Measurements from ENCODE around the gene DCLRE1A. TPM values are rescaled to one million over a fixed set of nuclear protein-coding genes. Genes with fewer than 3 reads are reported as not detected.
A peak's percentile ranks its signal among the peaks of the same experiment; 100 is the strongest.

The DCLRE1A gene
- total and polyA plus RNA-seq, 2 of the 13 experiments (the other 11 are each of a cell fraction or from before 2014, with no cell fraction given): 6.2 to 19.6 TPM

DNA sequence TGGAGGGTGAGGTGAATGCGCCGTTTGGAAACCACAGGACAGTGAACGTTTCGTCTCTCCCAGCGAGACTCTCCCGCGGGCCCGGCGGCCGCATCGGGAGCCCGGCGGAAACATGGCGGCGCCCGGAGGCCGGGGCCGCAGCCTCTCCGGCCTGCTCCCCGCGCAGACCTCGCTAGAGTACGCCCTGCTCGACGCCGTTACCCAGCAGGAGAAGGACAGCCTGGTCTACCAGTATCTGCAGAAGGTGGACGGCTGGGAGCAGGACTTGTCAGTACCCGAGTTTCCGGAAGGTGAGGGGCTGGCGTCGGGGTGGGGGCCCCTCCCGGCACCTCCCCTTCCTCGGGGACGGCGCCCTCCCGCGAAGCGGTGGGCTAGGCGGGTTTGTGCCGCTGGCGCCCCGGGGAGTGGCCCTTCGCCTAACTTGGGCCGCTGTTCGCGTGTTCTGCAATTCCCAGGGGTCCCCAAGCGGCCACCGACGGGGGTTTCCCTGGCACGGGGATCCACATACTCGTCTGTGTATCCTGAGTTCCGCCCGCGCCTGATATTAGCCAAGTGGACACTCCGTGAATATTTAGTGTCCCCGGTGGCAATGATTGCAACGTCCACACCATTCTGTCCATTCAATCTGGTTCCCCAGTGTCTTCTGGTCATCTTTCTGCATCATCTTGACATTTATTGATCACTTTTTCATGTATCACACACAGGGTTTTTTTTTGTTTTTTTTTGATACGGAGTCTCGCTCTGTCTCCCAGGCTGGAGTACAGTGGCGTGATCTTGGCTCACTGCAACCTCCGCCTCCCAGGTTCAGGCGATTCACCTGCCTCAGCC is 1.1 kb upstream of the DCLRE1A start (continued):
- TF ChIP-seq ZNF609 (CRISPR knock-in tag; IDR thresholded peaks at IDR 0.05; ENCODE audit: borderline replicate concordance) (no peak), MXD4 (CRISPR knock-in tag; IDR thresholded peaks at IDR 0.05) (no peak; the same call in 1 of the 2 replicates), ZBTB20 (CRISPR knock-in tag; IDR thresholded peaks at IDR 0.05; ENCODE audit: borderline replicate concordance, low read depth) (no peak), ZNF503 (CRISPR knock-in tag; IDR thresholded peaks at IDR 0.05) (no peak), ZNF318 (CRISPR knock-in tag; IDR thresholded peaks at IDR 0.05) (no peak), DR1 (CRISPR knock-in tag; IDR thresholded peaks at IDR 0.05) (peak; percentile 28; the same call in 1 of the 2 replicates), MTERF4 (CRISPR knock-in tag; IDR thresholded peaks at IDR 0.05) (no peak)
- TF ChIP-seq, protein P1, sequence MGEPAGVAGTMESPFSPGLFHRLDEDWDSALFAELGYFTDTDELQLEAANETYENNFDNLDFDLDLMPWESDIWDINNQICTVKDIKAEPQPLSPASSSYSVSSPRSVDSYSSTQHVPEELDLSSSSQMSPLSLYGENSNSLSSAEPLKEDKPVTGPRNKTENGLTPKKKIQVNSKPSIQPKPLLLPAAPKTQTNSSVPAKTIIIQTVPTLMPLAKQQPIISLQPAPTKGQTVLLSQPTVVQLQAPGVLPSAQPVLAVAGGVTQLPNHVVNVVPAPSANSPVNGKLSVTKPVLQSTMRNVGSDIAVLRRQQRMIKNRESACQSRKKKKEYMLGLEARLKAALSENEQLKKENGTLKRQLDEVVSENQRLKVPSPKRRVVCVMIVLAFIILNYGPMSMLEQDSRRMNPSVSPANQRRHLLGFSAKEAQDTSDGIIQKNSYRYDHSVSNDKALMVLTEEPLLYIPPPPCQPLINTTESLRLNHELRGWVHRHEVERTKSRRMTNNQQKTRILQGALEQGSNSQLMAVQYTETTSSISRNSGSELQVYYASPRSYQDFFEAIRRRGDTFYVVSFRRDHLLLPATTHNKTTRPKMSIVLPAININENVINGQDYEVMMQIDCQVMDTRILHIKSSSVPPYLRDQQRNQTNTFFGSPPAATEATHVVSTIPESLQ (CRISPR knock-in tag; conservative IDR thresholded peaks at IDR 0.05): no peak
